Activated CD4-positive, alpha-beta T cell treated with anti-CD3 and anti-CD28 coated beads, Interleukin-2, amount 10 ng/mL, durations not matched to agents 7 days and 5 days (primary cell): ENCODE data around the gene SLC29A3. TPM values are rescaled to one million over a fixed set of nuclear protein-coding genes. Genes with fewer than 3 reads are reported as not detected.
A peak's percentile ranks its signal among the peaks of the same experiment; 100 is the strongest.

ENCODE experiments used
- CTCF ChIA-PET: fragments of 350-600 bp; sonication (Branson Sonifier 250); formaldehyde crosslinking; loops from one replicate; lab custom pipeline; 2021; ENCODE audit warnings: antibody characterized with exemption; lab: Charles Lee
- POLR2A ChIA-PET: fragments of 350-600 bp; sonication (Branson Sonifier 250); formaldehyde crosslinking; loops from one replicate; lab custom pipeline; 2021; ENCODE audit warnings: antibody characterized with exemption; lab: Charles Lee
- DNase-seq: peaks from one replicate; pipeline ENCODE4 v3.0.0-alpha.2; 2020
- H3K27ac Mint-ChIP-seq: one replicate; pipeline ENCODE4 v1.8.0; 2021; ENCODE audit warnings: mild to moderate bottlenecking, moderate library complexity, mixed read lengths
- H3K27me3 Mint-ChIP-seq: one replicate; pipeline ENCODE4 v1.8.0; 2021; ENCODE audit warnings: mixed read lengths
- H3K36me3 Mint-ChIP-seq: one replicate; pipeline ENCODE4 v1.8.0; 2021; ENCODE audit warnings: low read depth, mixed read lengths
- H3K4me1 Mint-ChIP-seq: one replicate; pipeline ENCODE4 v1.8.0; 2021; ENCODE audit warnings: mixed read lengths
- H3K4me3 Mint-ChIP-seq: one replicate; pipeline ENCODE4 v1.8.0; 2021; ENCODE audit warnings: mild to moderate bottlenecking, moderate library complexity, mixed read lengths
- H3K9me3 Mint-ChIP-seq: one replicate; pipeline ENCODE4 v1.8.0; 2021; ENCODE audit warnings: mixed read lengths
- total RNA-seq, 2 experiments: library from RNA; stranded (reverse); gene quantifications; one replicate each; pipeline ENCODE4 v1.2.3, GENCODE V29; 2021

The SLC29A3 gene
- total RNA-seq, 2 experiments from 2014 or later, result 2.4 to 3.4 TPM

DNA sequence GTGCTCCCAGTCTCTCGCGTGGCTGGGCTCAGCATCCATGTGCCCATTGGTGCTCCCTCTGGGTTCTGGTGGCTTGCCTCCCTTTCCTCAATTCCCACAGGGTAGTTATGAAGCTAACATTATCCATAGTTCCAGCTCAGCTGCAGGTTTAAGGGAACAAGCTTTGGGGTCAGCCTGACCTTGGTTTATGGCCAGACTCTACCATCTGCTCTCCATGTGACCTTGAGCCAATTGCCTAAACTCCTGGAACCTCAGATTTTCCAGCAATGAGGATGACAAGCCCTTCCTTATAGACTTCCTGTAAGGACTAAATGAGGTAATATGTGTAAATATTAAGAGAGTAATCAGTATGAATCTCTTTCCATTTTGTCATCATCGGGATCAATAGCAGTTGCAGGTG is 10.1 kb upstream of the SLC29A3 start:
- no peak overlapping the region for H3K27ac Mint-ChIP-seq
- DNase-seq, result no peak
- peaks cover 2% of the 10 kb centered on the region for H3K27me3 Mint-ChIP-seq
- POLR2A ChIA-PET, result no interaction called here
- CTCF ChIA-PET, result interaction anchor here (1.0 kb wide), 1 partner anchor 13 kb away, joined by 3 read pairs; no protein-coding TSS in a partner anchor
- no peaks in the 10 kb centered on the region for H3K9me3 Mint-ChIP-seq
- no peaks in the 10 kb centered on the region for H3K36me3 Mint-ChIP-seq
- no peaks in the 10 kb centered on the region for H3K4me1 Mint-ChIP-seq
- no peak overlapping the region for H3K4me3 Mint-ChIP-seq

DNA sequence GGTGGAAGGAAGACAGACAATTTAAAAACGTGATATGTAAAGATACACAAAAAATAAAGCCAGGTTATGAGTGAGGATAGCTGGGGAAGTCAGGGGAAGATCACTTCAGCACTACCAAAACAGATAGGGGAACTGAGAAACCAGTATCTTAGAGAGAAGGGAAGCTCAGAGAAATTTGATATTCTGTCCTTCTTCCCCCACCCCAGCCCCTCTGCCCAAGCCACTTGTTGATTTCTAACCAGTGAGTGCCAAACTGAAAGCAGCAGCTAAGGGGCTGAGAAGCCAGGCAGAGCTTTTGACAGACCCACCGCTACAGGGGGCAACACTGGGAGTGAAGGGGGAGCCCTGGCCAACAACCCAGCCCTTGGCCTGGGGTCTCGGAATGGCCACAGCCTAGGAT is 9.1 kb upstream of the SLC29A3 start:
- Mint-ChIP-seq H3K4me3 (no peak overlapping the region), H3K9me3 (no peaks in the 10 kb centered on the region), H3K27ac (no peak overlapping the region), H3K36me3 (no peaks in the 10 kb centered on the region), H3K27me3 (peaks cover 2% of the 10 kb centered on the region), H3K4me1 (no peaks in the 10 kb centered on the region)
- DNase-seq, result no peak
- ChIA-PET CTCF (interaction anchor here (0.9 to 1.0 kb wide), 2 partner anchors 14 to 587 kb away, joined by 3 read pairs; no protein-coding TSS in a partner anchor), POLR2A (no interaction called here)

GRCh38 chr10:71312220-71312619 is 6.8 kb upstream of the SLC29A3 start:
- H3K36me3 Mint-ChIP-seq, result no peaks in the 10 kb centered on the region
- ChIA-PET POLR2A (no interaction called here), CTCF (interaction anchor here (0.6 to 1.4 kb wide), 4 partner anchors 8 to 452 kb away, joined by 3 to 4 read pairs (median 3); no protein-coding TSS in a partner anchor)
- H3K27me3 Mint-ChIP-seq, result peaks cover 2% of the 10 kb centered on the region
- no peak overlapping the region for H3K27ac Mint-ChIP-seq
- peaks cover 14% of the 10 kb centered on the region for H3K4me1 Mint-ChIP-seq
- H3K9me3 Mint-ChIP-seq, result no peaks in the 10 kb centered on the region
- DNase-seq, result no peak
- H3K4me3 Mint-ChIP-seq, result no peak overlapping the region

DNA sequence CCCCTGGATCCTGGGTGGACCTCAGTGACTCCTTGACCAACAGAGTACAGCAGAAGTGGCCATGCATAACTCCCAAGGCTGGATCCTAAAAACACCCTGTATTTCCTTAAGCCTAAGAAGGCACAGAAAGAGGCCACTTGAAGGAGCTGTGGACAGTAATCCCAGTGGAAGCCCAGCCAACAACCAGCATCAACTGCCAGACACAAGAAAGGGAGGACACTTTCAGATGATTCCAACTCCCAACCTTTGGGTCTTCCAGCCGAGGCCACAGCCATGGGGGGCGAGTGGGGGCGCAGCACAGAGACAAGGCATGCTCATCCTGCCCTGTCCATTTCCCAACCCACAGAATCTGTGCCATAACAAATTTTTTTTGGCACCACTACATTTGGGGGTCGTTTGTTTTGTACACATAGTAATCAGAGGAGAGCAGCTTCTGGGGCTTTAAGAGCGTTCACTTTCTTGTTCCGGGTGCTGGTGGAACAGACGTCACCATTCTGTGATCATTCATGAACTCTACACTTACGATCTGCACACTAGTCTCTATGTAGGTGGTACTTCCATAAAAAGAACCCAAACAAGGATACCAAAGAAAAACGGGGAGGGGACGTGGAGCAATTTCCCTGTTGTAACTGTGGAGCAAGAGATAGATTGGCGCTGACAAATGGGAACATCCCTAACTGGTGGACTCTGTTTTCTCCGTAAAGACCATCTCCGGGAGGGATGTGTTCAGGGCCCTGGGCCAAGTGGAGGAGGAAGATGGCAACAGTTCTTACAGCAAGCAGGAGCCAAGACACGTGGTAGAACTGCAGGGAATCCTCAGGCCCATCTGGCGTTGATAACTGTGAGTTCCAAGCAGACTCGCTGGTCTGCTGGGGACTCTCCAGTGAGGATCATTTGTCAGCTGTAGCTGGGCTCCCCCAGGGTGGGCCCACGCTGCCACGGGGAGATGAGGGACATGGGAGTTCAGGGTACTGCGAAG is 6.0 kb upstream of the SLC29A3 start:
- Mint-ChIP-seq H3K27ac (no peak overlapping the region), H3K4me3 (no peak overlapping the region), H3K4me1 (peaks cover 20% of the 10 kb centered on the region), H3K9me3 (no peaks in the 10 kb centered on the region), H3K36me3 (no peaks in the 10 kb centered on the region), H3K27me3 (peaks cover 2% of the 10 kb centered on the region)
- no peak for DNase-seq
- ChIA-PET POLR2A (interaction anchor here (0.6 kb wide), 1 partner anchor 40 kb away, joined by 4 read pairs; no protein-coding TSS in a partner anchor), CTCF (interaction anchor here (0.5 to 2.6 kb wide), 9 partner anchors 256 to 784 kb away, joined by 3 to 10 read pairs (median 4); no protein-coding TSS in a partner anchor)

- Mint-ChIP-seq H3K4me1 (peaks cover 25% of the 10 kb centered on the region), H3K27me3 (peaks cover 2% of the 10 kb centered on the region), H3K9me3 (no peaks in the 10 kb centered on the region), H3K36me3 (no peaks in the 10 kb centered on the region), H3K27ac (no peak overlapping the region), H3K4me3 (no peak overlapping the region)
- CTCF ChIA-PET, result interaction anchor here (0.5 to 2.6 kb wide), 11 partner anchors 38 to 785 kb away, joined by 3 to 10 read pairs (median 4); no protein-coding TSS in a partner anchor
- DNase-seq, result peak; percentile 52
- POLR2A ChIA-PET, result no interaction called here
These were observed 4.9 kb upstream of the SLC29A3 start for GRCh38 chr10:71314028-71314693.

GRCh38 chr10:71314694-71315225 is 4.3 kb upstream of the SLC29A3 start:
- H3K4me1 Mint-ChIP-seq, result peaks cover 30% of the 10 kb centered on the region
- peaks cover 2% of the 10 kb centered on the region for H3K27me3 Mint-ChIP-seq
- no peak for DNase-seq
- ChIA-PET CTCF (interaction anchor here (0.6 to 2.6 kb wide), 10 partner anchors 11 to 581 kb away, joined by 3 to 10 read pairs (median 4); no protein-coding TSS in a partner anchor), POLR2A (no interaction called here)
- H3K4me3 Mint-ChIP-seq, result no peak overlapping the region
- H3K36me3 Mint-ChIP-seq, result no peaks in the 10 kb centered on the region
- H3K9me3 Mint-ChIP-seq, result no peaks in the 10 kb centered on the region
- no peak overlapping the region for H3K27ac Mint-ChIP-seq

DNA sequence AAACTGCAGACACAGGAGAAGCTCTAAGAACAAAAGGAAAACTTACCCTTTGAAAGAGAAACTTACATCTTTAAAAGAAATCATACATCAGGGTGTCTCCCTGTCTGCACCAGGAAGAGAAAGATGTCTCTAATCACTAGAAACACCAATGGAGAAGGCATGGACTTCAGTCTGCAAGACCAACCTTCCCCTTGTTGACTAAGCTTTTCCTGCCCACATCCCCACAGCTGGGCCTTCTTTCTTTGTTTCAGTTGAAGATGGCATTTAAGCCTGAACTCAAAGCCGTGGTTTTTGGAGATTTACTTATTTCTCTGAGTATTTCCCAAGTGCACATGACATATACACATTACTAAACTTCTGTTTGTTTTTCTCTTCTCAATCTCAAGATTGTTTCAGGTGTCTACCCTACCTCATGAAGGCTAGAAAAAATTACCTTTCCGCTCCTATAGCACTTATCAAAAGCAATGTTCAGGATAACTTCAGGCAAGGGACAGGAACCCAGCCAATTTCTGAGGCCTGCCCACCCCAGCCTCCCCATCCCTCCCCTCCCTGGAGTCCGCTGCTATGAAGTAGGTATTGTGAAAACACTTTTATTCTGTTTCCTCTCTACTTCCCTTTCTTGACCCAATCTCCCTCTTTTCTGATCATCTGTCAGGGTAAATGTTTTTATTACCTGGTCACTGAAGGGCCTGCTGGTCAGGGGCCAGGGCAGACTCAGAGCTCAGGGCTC is 2.8 kb upstream of the SLC29A3 start:
- peaks cover 2% of the 10 kb centered on the region for H3K27me3 Mint-ChIP-seq
- H3K9me3 Mint-ChIP-seq, result no peaks in the 10 kb centered on the region
- H3K27ac Mint-ChIP-seq, result no peak overlapping the region
- H3K36me3 Mint-ChIP-seq, result no peaks in the 10 kb centered on the region
- H3K4me3 Mint-ChIP-seq, result no peak overlapping the region
- DNase-seq, result no peak
- CTCF ChIA-PET, result interaction anchor here (0.8 to 2.5 kb wide), 7 partner anchors 13 to 458 kb away, joined by 3 to 10 read pairs (median 3); partner anchors contain the start of gene VSIR
- POLR2A ChIA-PET, result no interaction called here
- peaks cover 33% of the 10 kb centered on the region for H3K4me1 Mint-ChIP-seq

DNA sequence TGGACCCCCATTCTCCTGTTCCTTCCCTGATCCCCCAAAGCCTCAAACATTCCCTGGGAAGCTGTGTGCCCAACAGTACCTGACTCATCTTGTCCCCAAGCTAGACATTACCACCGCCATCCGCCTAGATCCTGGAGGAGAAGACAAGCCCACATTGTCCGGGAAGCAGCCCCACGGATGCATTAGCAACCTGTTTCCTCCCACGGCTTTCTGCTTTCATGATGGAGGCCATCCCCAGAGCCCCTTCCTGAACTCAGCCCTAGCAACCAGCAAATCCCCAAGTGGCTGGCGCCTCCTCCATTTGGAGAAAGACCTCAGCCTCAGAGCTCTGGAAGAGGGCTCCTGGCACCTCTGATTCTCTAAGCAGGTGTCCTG is 2.3 kb upstream of the SLC29A3 start:
- Mint-ChIP-seq H3K9me3 (no peaks in the 10 kb centered on the region), H3K27me3 (peaks cover 2% of the 10 kb centered on the region), H3K4me1 (peaks cover 33% of the 10 kb centered on the region), H3K36me3 (no peaks in the 10 kb centered on the region), H3K27ac (no peak overlapping the region), H3K4me3 (no peak overlapping the region)
- ChIA-PET POLR2A (no interaction called here), CTCF (interaction anchor here (0.7 to 1.5 kb wide), 7 partner anchors 9 to 457 kb away, joined by 3 to 6 read pairs (median 3); no protein-coding TSS in a partner anchor)
- DNase-seq, result no peak

GRCh38 chr10:71317739-71318138 is 1.3 kb upstream of the SLC29A3 start:
- no peak overlapping the region for H3K4me3 Mint-ChIP-seq
- H3K9me3 Mint-ChIP-seq, result no peaks in the 10 kb centered on the region
- peaks cover 33% of the 10 kb centered on the region for H3K4me1 Mint-ChIP-seq
- no peak for DNase-seq
- CTCF ChIA-PET, result interaction anchor here (1.2 to 1.5 kb wide), 4 partner anchors 11 to 456 kb away, joined by 3 to 6 read pairs (median 3); no protein-coding TSS in a partner anchor
- no peak overlapping the region for H3K27ac Mint-ChIP-seq
- H3K27me3 Mint-ChIP-seq, result peaks cover under 1% of the 10 kb centered on the region
- POLR2A ChIA-PET, result no interaction called here
- no peaks in the 10 kb centered on the region for H3K36me3 Mint-ChIP-seq

DNA sequence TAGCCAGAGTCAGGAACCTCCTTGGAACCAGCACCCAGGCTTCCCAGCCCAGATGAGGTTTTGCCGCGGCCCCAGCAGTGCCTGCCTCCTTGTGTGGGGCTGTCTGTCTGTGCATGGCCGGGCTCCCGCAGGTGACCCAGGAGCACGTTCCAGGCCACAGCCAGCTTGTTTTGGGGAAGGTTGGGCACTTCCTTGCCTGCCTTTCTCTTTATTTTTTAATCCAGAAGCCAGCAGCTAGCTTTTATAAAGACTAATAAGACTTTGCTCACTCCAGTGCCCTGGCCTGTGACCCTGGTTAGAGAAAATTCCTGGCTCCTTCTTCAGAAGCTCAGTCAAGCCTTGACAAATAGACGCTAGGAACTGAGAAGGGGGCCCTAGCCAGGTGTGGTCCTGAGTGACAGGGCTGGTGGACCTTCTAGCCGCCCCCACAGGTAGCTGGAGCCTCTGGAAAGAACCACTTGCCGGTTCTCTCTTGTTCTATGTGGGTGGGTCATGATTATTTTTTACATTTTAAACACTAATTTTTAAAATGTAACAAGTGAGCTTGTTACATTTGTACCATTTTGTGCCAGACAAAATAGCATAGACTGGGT is 837 bp downstream of the SLC29A3 start:
- peaks cover 15% of the 10 kb centered on the region for H3K36me3 Mint-ChIP-seq
- POLR2A ChIA-PET, result no interaction called here

GRCh38 chr10:71320592-71320991 is 1.5 kb downstream of the SLC29A3 start:
- ChIA-PET POLR2A (no interaction called here), CTCF (interaction anchor here (1.4 to 1.8 kb wide), 3 partner anchors 9 to 47 kb away, joined by 3 to 6 read pairs (median 3); no protein-coding TSS in a partner anchor)
- DNase-seq, result no peak
- H3K27me3 Mint-ChIP-seq, result no peaks in the 10 kb centered on the region
- H3K27ac Mint-ChIP-seq, result no peak overlapping the region
- peaks cover 36% of the 10 kb centered on the region for H3K4me1 Mint-ChIP-seq
- peak overlapping the region; percentile 90 for H3K4me3 Mint-ChIP-seq
- peaks cover 15% of the 10 kb centered on the region for H3K36me3 Mint-ChIP-seq
- no peaks in the 10 kb centered on the region for H3K9me3 Mint-ChIP-seq

More for the DNA sequence above, 837 bp downstream of the SLC29A3 start:
- Mint-ChIP-seq H3K27me3 (no peaks in the 10 kb centered on the region), H3K4me1 (peaks cover 37% of the 10 kb centered on the region), H3K4me3 (peak overlapping the region; percentile 90), H3K9me3 (no peaks in the 10 kb centered on the region), H3K27ac (peak overlapping the region; percentile 86)
- DNase-seq, result no peak
- CTCF ChIA-PET, result interaction anchor here (1.0 to 1.8 kb wide), 7 partner anchors 8 to 493 kb away, joined by 3 to 6 read pairs (median 4); no protein-coding TSS in a partner anchor
